T-cell (primary cell): ENCODE results near the gene SVEP1. TPM values are rescaled to one million over a fixed set of nuclear protein-coding genes. Genes with fewer than 3 reads are reported as not detected.

Experiments used
- ATAC-seq, 4 experiments: fragments of 200-7000 bp in 3 of 4; fragments of 150-1000 bp in 1 of 4; cut with Tn5 transposase; replicated peaks in 1 of 4; 1 replicate in 3 of 4; 2 replicates in 1 of 4; pipeline ENCODE4 v1.10.0; 2021; ENCODE audit warnings: moderate library complexity in 3 of 4, mild to moderate bottlenecking in 2 of 4, moderate number of reproducible peaks in 1 of 4
- CTCF ChIA-PET, 2 donors: fragments of 300-600 bp; sonication (Branson Sonifier 250); formaldehyde crosslinking; loops; one replicate each; lab custom pipeline; 2022; ENCODE audit warnings: antibody characterized with exemption in 2 of 2; lab: Charles Lee
- POLR2A ChIA-PET, 2 donors: fragments of 300-600 bp; sonication (Branson Sonifier 250); formaldehyde crosslinking; loops; one replicate each; lab custom pipeline; 2022; ENCODE audit warnings: antibody characterized with exemption in 2 of 2; lab: Charles Lee
- DNase-seq, 35 experiments: peaks; one replicate each; pipeline versions ENCODE4 v3.0.0 to v3.0.0-alpha.2; 2013 to 2023
- H3K27ac ChIP-seq: one replicate; pipeline ENCODE4 v1.5.1; 2013; ENCODE audit warnings: low read length
- H3K27me3 ChIP-seq, 2 experiments: replicated peaks in 1 of 2; 1 replicate in 1 of 2; 2 replicates in 1 of 2; pipeline versions ENCODE4 v1.6.1 to v1.7.0; 2013; ENCODE audit warnings: low read length in 1 of 2, mixed read lengths in 1 of 2; ENCODE audit not compliant: control insufficient read depth in 2 of 2, insufficient read depth in 2 of 2; ENCODE audit errors: extremely low read depth in 1 of 2
- H3K36me3 ChIP-seq, 2 donors: 1 replicate in 1 of 2; 2 replicates in 1 of 2; pipeline versions ENCODE4 v1.6.1 to v1.7.0; 2013; ENCODE audit warnings: low read length in 1 of 2; ENCODE audit not compliant: control insufficient read depth in 2 of 2, insufficient read depth in 1 of 2; ENCODE audit errors: extremely low read depth in 1 of 2
- H3K4me1 ChIP-seq, 2 experiments: 1 replicate in 1 of 2; 2 replicates in 1 of 2; pipeline versions ENCODE4 v1.6.1 to v1.7.0; 2013; ENCODE audit warnings: low read length in 2 of 2, mixed read lengths in 1 of 2; ENCODE audit not compliant: insufficient read depth in 2 of 2, control insufficient read depth in 1 of 2; ENCODE audit errors: extremely low read depth in 1 of 2
- H3K4me3 ChIP-seq, 2 donors: 1 replicate in 1 of 2; 2 replicates in 1 of 2; pipeline versions ENCODE4 v1.5.1 to v1.7.0; 2013; ENCODE audit warnings: mild to moderate bottlenecking in 2 of 2, low read length in 1 of 2, moderate library complexity in 1 of 2; ENCODE audit not compliant: control insufficient read depth in 1 of 2; ENCODE audit errors: extremely low read depth in 1 of 2
- H3K9me3 ChIP-seq: 2 replicates; pipeline ENCODE4 v1.7.0; 2013
- H3K27ac Mint-ChIP-seq, 2 donors: one replicate each; pipeline ENCODE4 v1.8.0; 2020 to 2021; ENCODE audit warnings: mild to moderate bottlenecking in 2 of 2, mixed read lengths in 2 of 2
- H3K27me3 Mint-ChIP-seq, 2 donors: one replicate each; pipeline ENCODE4 v1.8.0; 2021 to 2022; ENCODE audit warnings: mixed read lengths in 2 of 2
- H3K36me3 Mint-ChIP-seq: one replicate; pipeline ENCODE4 v1.8.0; 2021; ENCODE audit warnings: mixed read lengths
- H3K4me1 Mint-ChIP-seq, 3 donors: one replicate each; pipeline ENCODE4 v1.8.0; 2020 to 2022; ENCODE audit warnings: mixed read lengths in 3 of 3, mild to moderate bottlenecking in 1 of 3
- H3K4me3 Mint-ChIP-seq, 3 donors: one replicate each; pipeline ENCODE4 v1.8.0; 2020 to 2022; ENCODE audit warnings: mild to moderate bottlenecking in 3 of 3, mixed read lengths in 3 of 3, moderate library complexity in 3 of 3
- H3K9me3 Mint-ChIP-seq, 3 donors: one replicate each; pipeline ENCODE4 v1.8.0; 2020 to 2022; ENCODE audit warnings: mixed read lengths in 3 of 3
- WGBS: methylation state at CpG from one replicate; pipeline ENCODE4 v1.1.5; 2013; ENCODE audit warnings: missing lambda C conversion rate; ENCODE audit not compliant: insufficient coverage; 5-methylcytosine and 5-hydroxymethylcytosine counted together
- total RNA-seq, 35 experiments: library from RNA in 6 of 35; stranded (reverse) in 6 of 35; fragments of 120-200 nt in 1 of 35; gene quantifications; one replicate each; pipeline versions ENCODE4 v1.2.1 to v1.2.4 and lab custom pipeline; 2013 to 2026

The SVEP1 gene
- total RNA-seq, 5 donors from 2014 or later (not counting 1 experiment from before 2014, with no cell fraction given): 0.03 to 0.12 (median 0.10) TPM; not detected in 2

DNA sequence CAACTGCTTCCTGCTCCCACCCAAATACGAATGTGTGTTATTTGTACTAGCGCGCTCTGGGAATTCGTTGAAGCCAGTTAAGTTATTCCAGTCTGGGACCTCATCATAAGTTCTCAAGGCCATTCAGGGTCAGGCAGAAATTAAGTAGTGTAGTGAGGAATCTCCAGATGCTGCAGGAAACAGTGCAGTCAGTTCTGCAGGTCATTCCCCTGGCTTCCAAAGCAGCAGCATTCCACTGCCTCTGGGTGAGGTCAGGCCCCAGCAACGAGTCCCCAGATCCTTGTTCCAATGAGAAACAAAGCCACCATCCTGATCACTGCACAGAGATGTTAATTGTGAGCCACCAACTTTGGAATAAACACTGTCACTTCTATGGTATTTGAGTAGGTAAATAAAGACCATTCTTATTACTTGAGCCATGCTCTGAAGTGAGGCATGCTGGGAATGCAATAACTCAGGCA, 33.1 kb downstream of the SVEP1 start:
- H3K27me3 ChIP-seq: no peaks in the 10 kb centered on the region
- no peak overlapping the region for H3K27ac Mint-ChIP-seq
- POLR2A ChIA-PET: no interaction called here
- H3K4me1 Mint-ChIP-seq: no peaks in the 10 kb centered on the region
- no peak overlapping the region for H3K4me3 Mint-ChIP-seq
- H3K9me3 ChIP-seq: no peaks in the 10 kb centered on the region
- no peak overlapping the region for H3K27ac ChIP-seq
- WGBS: no CpG with 5 or more reads among the region's 5 CpGs
- no peaks in the 10 kb centered on the region for H3K27me3 Mint-ChIP-seq
- peaks cover 0 to 3% (median 0%) of the 10 kb centered on the region in 3 donors for H3K9me3 Mint-ChIP-seq
- no peaks in the 10 kb centered on the region for H3K36me3 ChIP-seq
- CTCF ChIA-PET: no interaction called here
- no peak overlapping the region for H3K4me3 ChIP-seq
- no peaks in the 10 kb centered on the region for H3K4me1 ChIP-seq
- H3K36me3 Mint-ChIP-seq: no peaks in the 10 kb centered on the region
- DNase-seq (no peak), ATAC-seq (no peak)

DNA sequence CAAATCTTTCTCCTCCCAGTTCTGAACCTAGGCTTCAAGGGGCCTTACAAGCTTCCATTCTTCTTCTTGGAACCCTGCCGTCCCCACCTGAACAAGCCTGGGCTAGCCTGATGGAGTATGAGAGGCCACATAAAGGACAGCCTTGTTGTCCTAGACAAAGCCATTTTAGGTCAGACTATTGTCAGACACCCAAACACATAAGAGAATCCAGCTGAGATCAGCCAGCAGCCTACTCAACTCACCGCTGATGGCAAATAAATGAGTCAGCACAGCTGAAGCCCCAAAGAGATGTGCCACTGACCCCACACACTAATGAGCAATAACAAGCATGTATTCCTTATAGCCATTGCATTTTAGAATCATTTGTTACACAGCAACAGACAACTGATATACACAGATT, 33.8 kb downstream of the SVEP1 start:
- ChIA-PET CTCF (no interaction called here), POLR2A (no interaction called here)
- WGBS: 85% methylated on average over 1 of the region's 2 CpGs
- no peak overlapping the region for H3K4me3 ChIP-seq
- no peak overlapping the region for H3K27ac ChIP-seq
- H3K27me3 Mint-ChIP-seq: no peaks in the 10 kb centered on the region
- H3K9me3 ChIP-seq: no peaks in the 10 kb centered on the region
- DNase-seq: no peak
- H3K4me1 Mint-ChIP-seq: no peaks in the 10 kb centered on the region
- H3K27ac Mint-ChIP-seq: no peak overlapping the region
- H3K4me1 ChIP-seq: no peaks in the 10 kb centered on the region
- H3K27me3 ChIP-seq: no peaks in the 10 kb centered on the region
- no peak overlapping the region for H3K4me3 Mint-ChIP-seq
- no peak for ATAC-seq
- no peaks in the 10 kb centered on the region for H3K36me3 ChIP-seq
- H3K9me3 Mint-ChIP-seq: peaks cover 0 to 3% (median 0%) of the 10 kb centered on the region in 3 donors
- H3K36me3 Mint-ChIP-seq: no peaks in the 10 kb centered on the region

DNA sequence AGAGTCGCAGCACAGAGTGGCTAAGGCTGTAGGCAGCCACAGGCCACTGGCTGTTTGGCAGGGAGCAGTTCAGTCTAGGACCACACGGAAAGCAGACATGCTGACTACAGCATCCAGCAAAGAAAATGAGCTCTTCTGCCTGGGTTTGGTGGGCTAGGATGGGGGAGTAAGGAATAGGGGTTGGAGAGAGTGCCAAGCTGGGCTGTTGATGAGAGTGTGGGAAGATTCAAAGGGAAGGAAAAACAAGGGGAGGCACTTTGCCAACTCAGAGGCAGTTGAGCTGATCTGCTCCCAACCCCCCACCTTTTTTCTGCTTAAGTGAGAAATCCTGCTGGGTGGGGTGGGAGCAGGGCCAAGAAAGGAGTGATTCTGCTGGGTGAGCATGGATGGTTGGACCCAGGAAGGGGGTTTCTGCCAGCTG, 35.9 kb downstream of the SVEP1 start:
- Mint-ChIP-seq H3K27ac (no peak overlapping the region), H3K27me3 (no peaks in the 10 kb centered on the region), H3K36me3 (no peaks in the 10 kb centered on the region), H3K9me3 (no peaks in the 10 kb centered on the region), H3K4me3 (no peak overlapping the region), H3K4me1 (no peaks in the 10 kb centered on the region)
- no peaks in the 10 kb centered on the region for H3K9me3 ChIP-seq
- no peak overlapping the region for H3K4me3 ChIP-seq
- CTCF ChIA-PET: no interaction called here
- H3K27me3 ChIP-seq: no peaks in the 10 kb centered on the region
- no peaks in the 10 kb centered on the region for H3K36me3 ChIP-seq
- POLR2A ChIA-PET: no interaction called here
- DNase-seq: no peak
- no peak overlapping the region for H3K27ac ChIP-seq
- H3K4me1 ChIP-seq: no peaks in the 10 kb centered on the region
- no peak for ATAC-seq
- WGBS: 67% methylated on average over 1 of the region's 2 CpGs

DNA sequence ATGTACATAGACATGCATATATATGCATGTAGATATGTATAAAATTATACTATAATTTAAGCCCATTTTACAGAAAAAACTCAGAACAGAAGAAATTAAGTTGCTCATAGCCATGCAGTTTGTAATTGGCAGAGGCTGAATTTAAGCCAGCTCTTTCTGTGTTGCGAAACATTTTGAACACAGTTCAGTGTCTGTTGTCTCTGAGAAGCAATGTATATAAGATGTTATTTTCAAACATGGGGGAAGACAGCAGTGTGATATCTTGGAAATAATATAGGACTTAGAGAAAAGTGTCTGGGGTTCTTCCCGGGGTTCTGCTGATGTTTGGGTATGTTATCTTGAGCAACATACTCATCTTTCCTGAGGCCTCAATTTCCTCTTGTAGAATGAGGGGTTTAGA, 37.6 kb downstream of the SVEP1 start:
- Mint-ChIP-seq H3K27me3 (no peaks in the 10 kb centered on the region), H3K4me3 (no peak overlapping the region), H3K27ac (no peak overlapping the region), H3K4me1 (no peaks in the 10 kb centered on the region), H3K36me3 (no peaks in the 10 kb centered on the region), H3K9me3 (no peaks in the 10 kb centered on the region)
- Histone ChIP-seq H3K4me1 (no peaks in the 10 kb centered on the region), H3K36me3 (no peaks in the 10 kb centered on the region), H3K9me3 (no peaks in the 10 kb centered on the region), H3K27me3 (no peaks in the 10 kb centered on the region), H3K27ac (no peak overlapping the region), H3K4me3 (no peak overlapping the region)
- DNase-seq (no peak), ATAC-seq (no peak)
- ChIA-PET CTCF (no interaction called here), POLR2A (no interaction called here)
- WGBS: 100% methylated on average over 1 of the region's 2 CpGs

DNA sequence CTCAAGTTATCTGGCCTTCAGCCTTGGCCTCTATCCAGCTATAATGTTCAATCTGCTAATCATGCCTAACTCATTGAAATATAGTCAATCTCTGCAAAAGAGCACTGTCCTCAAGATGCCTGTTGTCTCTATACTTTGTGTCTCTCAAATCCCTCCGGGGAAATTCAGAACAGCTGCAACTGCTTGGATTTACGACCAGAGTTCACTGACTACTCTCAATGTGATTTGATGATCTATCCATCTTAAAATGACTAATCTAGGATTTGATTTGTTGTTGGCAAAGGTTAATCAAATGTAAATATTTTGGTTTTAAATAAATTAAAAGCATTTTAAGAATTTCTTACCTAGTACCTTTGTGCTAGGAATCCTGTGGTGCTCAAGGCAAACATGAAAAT, 40.9 kb downstream of the SVEP1 start:
- H3K27me3 Mint-ChIP-seq: no peaks in the 10 kb centered on the region
- H3K4me1 ChIP-seq: no peaks in the 10 kb centered on the region
- H3K27ac Mint-ChIP-seq: no peak overlapping the region
- no peak overlapping the region for H3K27ac ChIP-seq
- no peaks in the 10 kb centered on the region for H3K36me3 ChIP-seq
- no peak for ATAC-seq
- no CpG with 5 or more reads among the region's 2 CpGs for WGBS
- ChIA-PET CTCF (no interaction called here), POLR2A (no interaction called here)
- H3K4me3 Mint-ChIP-seq: no peak overlapping the region
- H3K4me3 ChIP-seq: no peak overlapping the region
- H3K27me3 ChIP-seq: no peaks in the 10 kb centered on the region
- H3K9me3 ChIP-seq: no peaks in the 10 kb centered on the region
- no peaks in the 10 kb centered on the region for H3K4me1 Mint-ChIP-seq
- no peak for DNase-seq
- no peaks in the 10 kb centered on the region for H3K36me3 Mint-ChIP-seq
- peaks cover 0 to 12% (median 10%) of the 10 kb centered on the region in 3 donors for H3K9me3 Mint-ChIP-seq

DNA sequence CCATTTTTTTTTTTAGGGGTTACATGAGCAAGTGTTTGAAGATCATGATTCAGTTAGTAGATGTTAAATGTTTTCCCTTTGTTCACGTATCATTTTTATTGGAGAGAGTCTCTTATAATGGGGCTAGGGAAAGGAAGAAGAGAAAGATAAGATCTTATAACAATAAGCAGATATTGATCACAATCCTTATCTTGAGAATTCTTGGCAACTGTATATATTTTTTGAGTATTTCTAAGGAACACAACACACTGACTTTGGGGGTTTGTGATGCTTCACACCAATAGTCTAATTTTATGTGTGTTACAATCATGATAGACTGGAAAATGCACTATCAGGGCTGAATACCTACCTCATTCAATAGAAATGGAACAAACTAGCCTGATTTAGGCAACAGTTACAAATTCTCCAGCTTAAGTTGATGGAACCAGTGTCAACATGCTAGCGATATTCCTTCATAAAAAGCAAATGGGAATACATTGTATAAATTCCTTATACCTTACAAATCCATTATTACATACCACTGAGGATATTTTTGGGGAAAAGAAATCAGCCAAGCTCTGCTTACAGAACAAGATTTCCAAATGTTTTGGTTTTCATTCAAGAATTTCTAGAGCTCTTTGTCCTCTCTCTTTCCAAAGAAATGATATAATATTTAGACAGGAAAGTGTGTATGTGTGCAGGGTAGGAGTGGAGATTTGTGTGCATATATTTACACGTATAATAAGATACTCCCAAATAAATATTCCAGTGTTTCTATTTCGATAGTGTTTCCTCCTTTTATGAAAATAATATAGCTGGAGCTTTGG, 41.5 kb downstream of the SVEP1 start:
- H3K27ac ChIP-seq: no peak overlapping the region
- no peaks in the 10 kb centered on the region for H3K27me3 ChIP-seq
- peaks cover 0 to 12% (median 10%) of the 10 kb centered on the region in 3 donors for H3K9me3 Mint-ChIP-seq
- H3K4me1 ChIP-seq: no peaks in the 10 kb centered on the region
- no peak overlapping the region for H3K4me3 ChIP-seq
- H3K4me1 Mint-ChIP-seq: no peaks in the 10 kb centered on the region
- H3K9me3 ChIP-seq: no peaks in the 10 kb centered on the region
- DNase-seq (no peak), ATAC-seq (no peak)
- H3K27me3 Mint-ChIP-seq: no peaks in the 10 kb centered on the region
- no peaks in the 10 kb centered on the region for H3K36me3 Mint-ChIP-seq
- H3K4me3 Mint-ChIP-seq: no peak overlapping the region
- no CpG with 5 or more reads among the region's 4 CpGs for WGBS
- H3K27ac Mint-ChIP-seq: no peak overlapping the region
- H3K36me3 ChIP-seq: no peaks in the 10 kb centered on the region
- ChIA-PET POLR2A (no interaction called here), CTCF (no interaction called here)
